ENCODE data around the gene TIMM21. TPM values are rescaled to one million over a fixed set of nuclear protein-coding genes. Genes with fewer than 3 reads are reported as not detected.
A peak's percentile ranks its signal among the peaks of the same experiment; 100 is the strongest.

Gene TIMM21
- polyA plus RNA-seq, 1 experiment, result 52.7 TPM

- ChIA-PET CTCF (interaction anchor here (0.7 to 1.6 kb wide), 6 partner anchors 20 to 1438 kb away, joined by 3 to 5 read pairs (median 3); no protein-coding TSS in a partner anchor), POLR2A (no interaction called here)
- Histone ChIP-seq H3K27ac (ENCODE audit: low read depth, low read length) (peak overlapping the region; percentile 63), H3K27me3 (ENCODE audit: control insufficient read depth, insufficient read depth, low read length) (no peaks in the 10 kb centered on the region), H3K4me3 (ENCODE audit: low read depth, low read length) (no peak overlapping the region), H3K9me3 (ENCODE audit: control insufficient read depth, insufficient read depth, low read length) (no peaks in the 10 kb centered on the region)
- DNase-seq (ENCODE audit: low read depth, low spot score), result no peak
- TF ChIP-seq CTCF (IDR thresholded peaks at IDR 0.05; ENCODE audit: low read depth, low read length), result no peak
These were observed 8.9 kb upstream of the TIMM21 start for GRCh38 chr18:74139411-74139810.

GRCh38 chr18:74139888-74140287 is 8.4 kb upstream of the TIMM21 start:
- ChIA-PET POLR2A (no interaction called here), CTCF (interaction anchor here (1.4 to 1.6 kb wide), 4 partner anchors 21 to 1377 kb away, joined by 3 to 5 read pairs (median 4); no protein-coding TSS in a partner anchor)
- TF ChIP-seq CTCF (IDR thresholded peaks at IDR 0.05; ENCODE audit: low read depth, low read length), result no peak
- Histone ChIP-seq H3K27me3 (ENCODE audit: control insufficient read depth, insufficient read depth, low read length) (no peaks in the 10 kb centered on the region), H3K4me3 (ENCODE audit: low read depth, low read length) (no peak overlapping the region), H3K27ac (ENCODE audit: low read depth, low read length) (peak overlapping the region; percentile 63), H3K9me3 (ENCODE audit: control insufficient read depth, insufficient read depth, low read length) (no peaks in the 10 kb centered on the region)
- no peak for DNase-seq (ENCODE audit: low read depth, low spot score)

- TF ChIP-seq CTCF (IDR thresholded peaks at IDR 0.05; ENCODE audit: low read depth, low read length), result no peak
- H3K27me3 ChIP-seq (ENCODE audit: control insufficient read depth, insufficient read depth, low read length), result no peaks in the 10 kb centered on the region
- DNase-seq (ENCODE audit: low read depth, low spot score), result no peak
- H3K9me3 ChIP-seq (ENCODE audit: control insufficient read depth, insufficient read depth, low read length), result no peaks in the 10 kb centered on the region
- ChIA-PET POLR2A (no interaction called here), CTCF (interaction anchor here (1.4 to 1.6 kb wide), 3 partner anchors 21 to 1378 kb away, joined by 3 to 5 read pairs (median 3); no protein-coding TSS in a partner anchor)
- H3K4me3 ChIP-seq (ENCODE audit: low read depth, low read length), result no peak overlapping the region
- H3K27ac ChIP-seq (ENCODE audit: low read depth, low read length), result no peak overlapping the region
These were observed 7.7 kb upstream of the TIMM21 start for GRCh38 chr18:74140582-74140981.

GRCh38 chr18:74141667-74142066 is 6.7 kb upstream of the TIMM21 start:
- no peak for DNase-seq (ENCODE audit: low read depth, low spot score)
- ChIA-PET POLR2A (no interaction called here), CTCF (no interaction called here)
- H3K4me3 ChIP-seq (ENCODE audit: low read depth, low read length), result no peak overlapping the region
- TF ChIP-seq CTCF (IDR thresholded peaks at IDR 0.05; ENCODE audit: low read depth, low read length), result no peak
- no peaks in the 10 kb centered on the region for H3K9me3 ChIP-seq (ENCODE audit: control insufficient read depth, insufficient read depth, low read length)
- no peak overlapping the region for H3K27ac ChIP-seq (ENCODE audit: low read depth, low read length)
- H3K27me3 ChIP-seq (ENCODE audit: control insufficient read depth, insufficient read depth, low read length), result no peaks in the 10 kb centered on the region

GRCh38 chr18:74142252-74142651 is 6.1 kb upstream of the TIMM21 start:
- TF ChIP-seq CTCF (IDR thresholded peaks at IDR 0.05; ENCODE audit: low read depth, low read length), result no peak
- no peak for DNase-seq (ENCODE audit: low read depth, low spot score)
- Histone ChIP-seq H3K4me3 (ENCODE audit: low read depth, low read length) (no peak overlapping the region), H3K27me3 (ENCODE audit: control insufficient read depth, insufficient read depth, low read length) (no peaks in the 10 kb centered on the region), H3K9me3 (ENCODE audit: control insufficient read depth, insufficient read depth, low read length) (no peaks in the 10 kb centered on the region), H3K27ac (ENCODE audit: low read depth, low read length) (no peak overlapping the region)
- POLR2A ChIA-PET, result no interaction called here
- CTCF ChIA-PET, result no interaction called here

All from AG04450 (cell line).